ENCODE results near the gene FBXL15. TPM values are rescaled to one million over a fixed set of nuclear protein-coding genes. Genes with fewer than 3 reads are reported as not detected.

The FBXL15 gene
- total RNA-seq, 1 experiment from 2014 or later: 24.6 TPM

DNA sequence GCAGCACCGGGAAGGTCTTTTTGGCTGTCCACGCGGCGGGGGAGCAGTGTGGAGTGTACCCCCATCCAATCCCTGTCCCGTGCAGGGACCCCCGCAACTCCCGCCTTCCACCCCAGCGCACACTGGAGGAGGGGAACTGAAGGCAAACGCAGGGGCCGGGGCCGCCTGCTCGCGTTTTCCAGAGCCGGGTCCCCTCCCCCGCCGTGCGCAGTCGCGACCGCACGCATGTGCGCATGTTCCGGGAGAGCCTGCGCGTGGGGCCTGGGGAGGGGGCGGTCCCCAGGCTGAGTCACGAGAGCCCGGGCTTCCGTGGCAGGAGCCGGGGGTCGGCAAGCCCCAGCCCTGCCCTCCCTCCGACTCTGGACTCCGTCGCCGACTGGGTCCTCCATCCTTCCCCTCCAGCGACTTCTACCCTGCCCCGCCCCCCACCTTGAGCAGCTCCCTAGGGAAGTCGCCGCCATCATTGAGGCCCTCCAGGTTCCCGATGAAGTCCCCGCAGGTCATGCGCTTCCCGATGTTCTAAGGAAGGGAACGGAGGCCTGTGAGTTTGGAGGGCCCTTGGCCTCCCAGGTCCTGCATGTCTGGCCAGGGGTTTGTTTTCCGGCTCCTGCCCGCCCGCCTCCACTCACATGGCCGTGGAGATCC lies 10.1 kb upstream of the FBXL15 start:
- Mint-ChIP-seq H3K27me3 (ENCODE audit: low read depth) (peaks cover 67% of the 10 kb centered on the region), H3K9me3 (no peaks in the 10 kb centered on the region), H3K4me3 (peak overlapping the region; percentile 69), H3K4me1 (peaks cover 30% of the 10 kb centered on the region), H3K36me3 (no peaks in the 10 kb centered on the region), H3K27ac (no peak overlapping the region)
- ATAC-seq: peak; percentile 43
- CTCF ChIA-PET: interaction anchor here (0.6 to 5.5 kb wide), 15 partner anchors 11 to 654 kb away, joined by 3 to 61 read pairs (median 6); partner anchors contain the start of genes CUEDC2, FBXL15 and NFKB2
- peak; percentile 61 for DNase-seq (ENCODE audit: low spot score)
- POLR2A ChIA-PET: interaction anchor here (1.1 to 1.7 kb wide), 4 partner anchors 11 to 51 kb away, joined by 3 to 9 read pairs (median 4); partner anchors contain the start of genes CUEDC2 and FBXL15
- TF ChIP-seq HMGA2 (CRISPR knock-in tag; IDR thresholded peaks at IDR 0.05): no peak
- TF ChIP-seq IRF2 (CRISPR knock-in tag; IDR thresholded peaks at IDR 0.05; ENCODE audit: borderline replicate concordance, low read depth): no peak
- TF ChIP-seq ETV6 (CRISPR knock-in tag; IDR thresholded peaks at IDR 0.05): 0 out of 2 replicates have a peak, but pooled peaks have one; percentile 26
- 0 out of 2 replicates have a peak, but pooled peaks have one; percentile 32 for TF ChIP-seq ZNF232 (CRISPR knock-in tag; IDR thresholded peaks at IDR 0.05)
- TF ChIP-seq EMX1 (CRISPR knock-in tag; IDR thresholded peaks at IDR 0.05): no peak
- TF ChIP-seq, protein P1, sequence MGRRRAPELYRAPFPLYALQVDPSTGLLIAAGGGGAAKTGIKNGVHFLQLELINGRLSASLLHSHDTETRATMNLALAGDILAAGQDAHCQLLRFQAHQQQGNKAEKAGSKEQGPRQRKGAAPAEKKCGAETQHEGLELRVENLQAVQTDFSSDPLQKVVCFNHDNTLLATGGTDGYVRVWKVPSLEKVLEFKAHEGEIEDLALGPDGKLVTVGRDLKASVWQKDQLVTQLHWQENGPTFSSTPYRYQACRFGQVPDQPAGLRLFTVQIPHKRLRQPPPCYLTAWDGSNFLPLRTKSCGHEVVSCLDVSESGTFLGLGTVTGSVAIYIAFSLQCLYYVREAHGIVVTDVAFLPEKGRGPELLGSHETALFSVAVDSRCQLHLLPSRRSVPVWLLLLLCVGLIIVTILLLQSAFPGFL (CRISPR knock-in tag; IDR thresholded peaks at IDR 0.05; ENCODE audit: borderline replicate concordance): no peak
- TF ChIP-seq FOXP1 (CRISPR knock-in tag; IDR thresholded peaks at IDR 0.05; ENCODE audit: borderline replicate concordance): no peak
- TF ChIP-seq ATF2 (CRISPR knock-in tag; IDR thresholded peaks at IDR 0.05; ENCODE audit: borderline replicate concordance, low read depth): no peak
- no peak for TF ChIP-seq CREB1 (CRISPR knock-in tag; IDR thresholded peaks at IDR 0.05)
- peak; percentile 72; the same call in 1 of the 2 replicates for TF ChIP-seq MAX (CRISPR knock-in tag; IDR thresholded peaks at IDR 0.05)
- no peak for TF ChIP-seq ZBTB43 (CRISPR knock-in tag; IDR thresholded peaks at IDR 0.05)
- TF ChIP-seq SP1 (CRISPR knock-in tag; conservative IDR thresholded peaks at IDR 0.05): 0 out of 2 replicates have a peak, but pooled peaks have one; percentile 10
- TF ChIP-seq TP53 (CRISPR knock-in tag; IDR thresholded peaks at IDR 0.05): 0 out of 2 replicates have a peak, but pooled peaks have one; percentile 52
- TF ChIP-seq HMGXB4 (CRISPR knock-in tag; IDR thresholded peaks at IDR 0.05): peak; percentile 31; the same call in 1 of the 2 replicates
- no peak for TF ChIP-seq USF1 (CRISPR knock-in tag; IDR thresholded peaks at IDR 0.05)
- peak; percentile 50; the same call in 1 of the 2 replicates for TF ChIP-seq ZNF281 (CRISPR knock-in tag; IDR thresholded peaks at IDR 0.05)
- TF ChIP-seq NFE2L1 (CRISPR knock-in tag; IDR thresholded peaks at IDR 0.05): no peak
- TF ChIP-seq, protein P2, sequence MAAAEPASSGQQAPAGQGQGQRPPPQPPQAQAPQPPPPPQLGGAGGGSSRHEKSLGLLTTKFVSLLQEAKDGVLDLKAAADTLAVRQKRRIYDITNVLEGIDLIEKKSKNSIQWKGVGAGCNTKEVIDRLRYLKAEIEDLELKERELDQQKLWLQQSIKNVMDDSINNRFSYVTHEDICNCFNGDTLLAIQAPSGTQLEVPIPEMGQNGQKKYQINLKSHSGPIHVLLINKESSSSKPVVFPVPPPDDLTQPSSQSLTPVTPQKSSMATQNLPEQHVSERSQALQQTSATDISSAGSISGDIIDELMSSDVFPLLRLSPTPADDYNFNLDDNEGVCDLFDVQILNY (CRISPR knock-in tag; IDR thresholded peaks at IDR 0.05): 0 out of 2 replicates have a peak, but pooled peaks have one; percentile 22
- no peak for TF ChIP-seq FOXJ3 (CRISPR knock-in tag; IDR thresholded peaks at IDR 0.05; ENCODE audit: borderline replicate concordance)
- TF ChIP-seq, protein P3, sequence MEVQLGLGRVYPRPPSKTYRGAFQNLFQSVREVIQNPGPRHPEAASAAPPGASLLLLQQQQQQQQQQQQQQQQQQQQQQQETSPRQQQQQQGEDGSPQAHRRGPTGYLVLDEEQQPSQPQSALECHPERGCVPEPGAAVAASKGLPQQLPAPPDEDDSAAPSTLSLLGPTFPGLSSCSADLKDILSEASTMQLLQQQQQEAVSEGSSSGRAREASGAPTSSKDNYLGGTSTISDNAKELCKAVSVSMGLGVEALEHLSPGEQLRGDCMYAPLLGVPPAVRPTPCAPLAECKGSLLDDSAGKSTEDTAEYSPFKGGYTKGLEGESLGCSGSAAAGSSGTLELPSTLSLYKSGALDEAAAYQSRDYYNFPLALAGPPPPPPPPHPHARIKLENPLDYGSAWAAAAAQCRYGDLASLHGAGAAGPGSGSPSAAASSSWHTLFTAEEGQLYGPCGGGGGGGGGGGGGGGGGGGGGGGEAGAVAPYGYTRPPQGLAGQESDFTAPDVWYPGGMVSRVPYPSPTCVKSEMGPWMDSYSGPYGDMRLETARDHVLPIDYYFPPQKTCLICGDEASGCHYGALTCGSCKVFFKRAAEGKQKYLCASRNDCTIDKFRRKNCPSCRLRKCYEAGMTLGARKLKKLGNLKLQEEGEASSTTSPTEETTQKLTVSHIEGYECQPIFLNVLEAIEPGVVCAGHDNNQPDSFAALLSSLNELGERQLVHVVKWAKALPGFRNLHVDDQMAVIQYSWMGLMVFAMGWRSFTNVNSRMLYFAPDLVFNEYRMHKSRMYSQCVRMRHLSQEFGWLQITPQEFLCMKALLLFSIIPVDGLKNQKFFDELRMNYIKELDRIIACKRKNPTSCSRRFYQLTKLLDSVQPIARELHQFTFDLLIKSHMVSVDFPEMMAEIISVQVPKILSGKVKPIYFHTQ (CRISPR knock-in tag; IDR thresholded peaks at IDR 0.05): no peak
- TF ChIP-seq RELA (CRISPR knock-in tag; IDR thresholded peaks at IDR 0.05; ENCODE audit: borderline replicate concordance): no peak
- TF ChIP-seq NR3C1 (CRISPR knock-in tag; conservative IDR thresholded peaks at IDR 0.05; ENCODE audit: low read depth): no peak

Data from WTC11 (cell line).